HG03060 (cell line): ENCODE measurements around the gene CTNNA3.

ENCODE experiments used
- ATAC-seq: cut with Tn5 transposase; IDR thresholded peaks from one replicate; pipeline ENCODE4 v1.9.1; 2021; ENCODE audit warnings: low read depth, moderate number of reproducible peaks; ENCODE audit not compliant: unreplicated experiment

Gene CTNNA3

GRCh38 chr10:66792441-66792840, 903.6 kb downstream of the CTNNA3 start:
- ATAC-seq, result no peak

GRCh38 chr10:66788178-66788987, 907.6 kb downstream of the CTNNA3 start:
- no peak for ATAC-seq

DNA sequence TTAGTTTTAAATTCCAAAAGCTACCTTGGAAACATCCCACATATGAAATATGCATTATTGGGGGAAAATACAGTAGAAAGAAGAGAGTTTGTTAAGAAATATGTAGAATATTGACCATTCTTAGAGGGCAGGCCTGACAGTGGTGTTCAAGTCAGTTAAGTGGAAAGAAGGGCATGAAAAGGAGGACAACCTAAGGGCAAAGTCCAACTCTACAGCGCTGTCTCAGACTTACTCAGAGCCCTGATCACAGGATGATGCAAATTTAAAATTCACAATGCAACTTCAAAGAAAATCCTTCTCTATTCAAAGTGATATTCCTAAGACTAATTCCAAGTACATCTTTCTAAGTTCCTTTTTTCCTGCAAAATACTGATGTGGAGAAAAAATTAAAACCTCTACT, 909.3 kb downstream of the CTNNA3 start:
- no peak for ATAC-seq

GRCh38 chr10:66784770-66785169, 911.2 kb downstream of the CTNNA3 start:
- no peak for ATAC-seq

- no peak for ATAC-seq
Observed at GRCh38 chr10:66783316-66783715, 912.7 kb downstream of the CTNNA3 start.

GRCh38 chr10:66782776-66783175, 913.2 kb downstream of the CTNNA3 start:
- ATAC-seq, result no peak

GRCh38 chr10:66782144-66782543, 913.9 kb downstream of the CTNNA3 start:
- ATAC-seq, result no peak

GRCh38 chr10:66780796-66781195, 915.2 kb downstream of the CTNNA3 start:
- ATAC-seq, result no peak

GRCh38 chr10:66778351-66778750, 917.6 kb downstream of the CTNNA3 start:
- ATAC-seq, result no peak

DNA sequence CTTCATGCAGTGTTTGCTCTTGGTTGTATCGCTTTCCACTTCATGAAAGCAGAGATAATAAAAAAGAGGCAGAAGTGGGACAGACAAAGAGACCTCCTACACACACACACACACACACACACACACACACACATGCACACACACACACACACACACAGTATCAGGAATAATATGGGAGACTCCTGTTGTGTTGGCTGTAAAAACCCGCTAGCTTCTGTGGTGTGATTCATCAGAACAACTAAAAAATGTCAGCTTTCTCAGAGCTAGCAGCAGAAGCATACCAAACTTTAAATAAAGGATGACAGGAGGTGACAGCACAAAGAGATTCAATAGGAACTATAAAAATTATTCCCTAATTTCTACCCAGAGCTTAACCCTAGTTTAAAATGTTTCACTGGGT, 918.3 kb downstream of the CTNNA3 start:
- ATAC-seq, result no peak

- no peak for ATAC-seq
Observed at GRCh38 chr10:66773472-66773817, 922.5 kb downstream of the CTNNA3 start.

DNA sequence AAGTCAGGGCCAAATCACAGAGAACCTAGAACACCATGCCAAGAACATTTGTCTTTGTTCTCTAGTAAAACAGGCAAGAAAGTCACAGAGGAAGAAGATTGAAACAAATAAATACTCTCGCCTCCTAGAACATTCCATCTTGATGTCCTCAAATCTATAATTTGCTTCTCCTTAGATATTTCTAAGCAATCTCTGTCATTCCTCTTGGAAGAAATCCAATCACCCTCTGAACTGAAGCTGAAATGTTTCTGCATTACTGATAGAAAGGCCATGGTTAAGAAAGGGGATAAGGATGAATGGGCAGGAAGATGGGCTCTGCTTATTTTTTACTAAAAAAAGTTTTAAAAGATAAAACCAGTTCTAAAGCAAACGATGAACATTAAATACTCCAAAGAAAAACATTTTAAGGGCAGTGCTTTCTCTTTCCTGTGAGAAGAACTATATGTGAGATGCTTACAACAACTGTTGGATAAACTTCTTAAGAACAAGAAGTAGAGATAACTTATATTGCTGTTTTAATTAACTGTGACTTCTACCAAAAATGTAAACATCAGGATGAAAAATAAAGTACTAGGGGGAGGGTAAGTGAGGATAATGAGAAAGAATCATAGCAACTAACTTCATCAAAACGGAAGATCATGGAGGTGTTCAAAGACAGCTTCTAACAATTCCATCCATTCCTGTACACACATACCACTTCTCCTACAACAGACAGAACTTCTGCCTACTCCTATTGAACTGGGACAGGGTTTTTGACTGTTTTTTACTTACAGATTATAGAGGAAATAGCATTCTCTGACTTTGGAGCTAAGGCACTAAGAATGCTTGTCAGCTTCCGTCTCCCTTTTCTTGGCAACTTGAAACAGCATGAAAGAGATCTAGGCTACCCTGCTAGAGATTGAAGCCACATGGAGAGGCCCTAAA, 923.2 kb downstream of the CTNNA3 start:
- ATAC-seq, result no peak

- ATAC-seq, result no peak
Observed at GRCh38 chr10:66767707-66768106, 928.3 kb downstream of the CTNNA3 start.

DNA sequence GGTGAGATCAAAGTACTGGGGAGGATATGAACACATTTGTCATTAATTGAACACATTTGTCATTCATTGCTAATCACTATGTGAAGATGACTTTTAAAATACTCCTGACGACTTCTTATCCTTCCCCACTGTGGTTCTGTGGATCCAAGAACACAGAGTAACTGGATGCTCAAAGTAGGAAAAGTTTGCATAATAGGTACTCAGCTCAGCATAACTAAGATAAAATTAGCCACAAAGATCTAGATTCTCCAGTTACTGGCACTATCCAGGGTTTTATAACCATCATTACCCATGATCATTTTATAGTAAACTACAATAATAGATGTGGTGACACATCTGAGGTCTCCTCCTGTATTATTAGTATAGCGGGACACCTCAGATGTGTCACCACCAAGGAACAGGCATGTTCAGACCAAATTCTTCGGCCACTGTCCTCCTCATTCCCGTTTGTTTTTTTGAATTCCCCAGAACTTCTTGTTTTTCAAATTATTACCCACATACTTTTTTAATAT, 933.7 kb downstream of the CTNNA3 start:
- no peak for ATAC-seq

DNA sequence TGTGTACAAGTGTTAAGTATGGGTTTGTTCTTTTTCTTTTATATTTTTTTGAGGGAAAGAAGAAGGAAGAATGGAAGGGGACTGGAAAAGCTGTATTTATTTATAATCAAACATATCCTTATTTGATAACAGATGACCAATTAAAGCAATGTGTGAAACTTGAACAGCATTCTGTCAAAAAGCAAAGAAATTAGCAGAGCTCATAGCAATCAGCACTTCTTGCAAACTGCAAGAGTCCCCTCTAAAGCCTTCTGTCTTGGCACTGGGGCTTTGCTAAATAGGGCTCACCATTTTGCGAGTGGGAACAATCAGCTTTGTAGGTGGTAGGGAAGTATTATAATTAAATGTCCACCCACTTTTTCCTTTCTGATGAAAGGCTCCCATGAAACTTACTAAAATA, 935.1 kb downstream of the CTNNA3 start:
- ATAC-seq, result no peak

- no peak for ATAC-seq
Observed at GRCh38 chr10:66755474-66755873, 940.5 kb downstream of the CTNNA3 start.

GRCh38 chr10:66752714-66753113, 943.3 kb downstream of the CTNNA3 start:
- ATAC-seq, result no peak

DNA sequence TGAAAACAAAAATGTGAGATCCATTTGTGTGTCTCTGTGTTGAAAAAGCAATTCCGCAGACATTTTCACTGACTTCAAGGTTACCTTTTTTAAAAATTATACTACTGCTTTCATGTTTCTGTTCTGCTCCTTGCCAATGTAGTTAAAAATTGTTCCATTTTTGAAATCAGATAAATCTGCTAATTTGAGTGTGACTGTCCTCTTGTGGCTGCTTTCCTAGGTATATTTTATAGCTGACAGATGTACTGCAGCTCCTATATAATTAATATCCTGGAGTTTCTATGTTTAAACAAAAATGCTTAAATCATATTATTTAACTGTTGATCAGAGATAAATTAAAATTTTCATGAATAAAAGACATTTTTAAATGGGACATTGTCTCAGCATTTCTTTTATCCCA, 947.8 kb downstream of the CTNNA3 start:
- ATAC-seq, result no peak

DNA sequence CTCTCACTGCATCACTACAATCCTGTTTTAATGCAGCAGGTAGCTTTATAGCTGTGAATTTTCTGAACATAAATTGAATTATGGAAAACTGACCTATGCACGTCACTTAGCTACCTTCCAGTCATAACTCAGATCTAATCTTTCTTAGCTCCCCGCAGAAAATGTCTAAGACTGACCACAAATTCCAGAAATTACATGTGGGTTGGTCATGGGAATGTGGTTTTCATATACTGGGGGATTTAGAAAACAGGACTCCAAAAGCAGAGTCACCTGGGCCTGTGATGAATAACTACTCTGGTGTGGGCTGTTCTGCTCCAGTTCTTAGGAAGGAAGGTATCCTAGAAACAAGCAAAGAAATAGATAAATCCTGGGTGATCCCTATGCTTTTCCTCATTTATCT, 948.5 kb downstream of the CTNNA3 start:
- no peak for ATAC-seq

DNA sequence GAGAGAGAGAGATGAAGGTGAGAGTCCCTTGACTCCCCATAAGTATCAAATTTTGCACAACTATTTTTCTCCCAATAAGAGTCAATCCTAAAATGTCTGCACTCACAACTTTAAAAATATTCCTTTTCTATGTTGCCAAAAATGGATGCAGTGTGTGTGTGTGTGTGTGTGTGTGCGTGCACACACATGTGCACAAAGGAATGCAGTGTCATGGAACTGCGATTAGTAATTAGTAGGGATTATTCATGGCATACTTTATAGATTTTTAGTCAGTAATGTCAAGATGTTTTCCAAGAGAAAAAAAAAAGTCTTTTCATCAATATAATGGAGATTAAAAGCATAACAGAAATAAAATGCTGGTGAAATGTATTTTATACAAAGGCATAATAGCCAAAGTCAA, 949.3 kb downstream of the CTNNA3 start:
- no peak for ATAC-seq

DNA sequence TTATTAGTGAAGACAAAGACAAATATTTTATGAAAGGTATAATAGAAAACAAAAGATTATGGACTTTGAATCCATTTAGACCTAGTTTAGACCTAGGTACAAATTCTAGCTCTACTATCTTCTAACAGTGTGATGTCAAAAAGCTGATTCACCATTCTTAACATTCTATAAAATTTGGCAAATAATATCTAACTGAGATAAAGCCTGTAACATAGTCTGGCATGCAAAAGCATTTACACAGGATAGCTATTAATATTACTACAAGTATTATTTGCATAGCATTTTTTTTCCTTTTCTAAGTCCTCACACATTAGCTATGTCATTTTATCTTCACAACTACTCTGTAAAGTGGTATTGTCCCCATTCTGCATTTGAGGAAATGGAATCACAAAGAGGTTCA, 949.7 kb downstream of the CTNNA3 start:
- no peak for ATAC-seq

GRCh38 chr10:66744915-66745314, 951.1 kb downstream of the CTNNA3 start:
- no peak for ATAC-seq
